Measurements from ENCODE around the gene TTC27.

TTC27 gene

GRCh38 chr2:32805104-32806095 is 177.6 kb downstream of the TTC27 start:
- no peak for TF ChIP-seq TARDBP (IDR thresholded peaks at IDR 0.05)
- no peak for TF ChIP-seq NFRKB (IDR thresholded peaks at IDR 0.05)
- no peak for TF ChIP-seq ZNF384 (IDR thresholded peaks at IDR 0.05)
- no peak for TF ChIP-seq SP1 (IDR thresholded peaks at IDR 0.05)
- no peak for TF ChIP-seq LEF1 (IDR thresholded peaks at IDR 0.05; ENCODE audit: borderline replicate concordance)
- TF ChIP-seq SUZ12 (IDR thresholded peaks at IDR 0.05): no peak
- no peak for TF ChIP-seq ARNT (IDR thresholded peaks at IDR 0.05)
- no peak for TF ChIP-seq FOXA1 (IDR thresholded peaks at IDR 0.05)
- TF ChIP-seq L3MBTL2 (conservative IDR thresholded peaks at IDR 0.05): no peak
- TF ChIP-seq ELF4 (IDR thresholded peaks at IDR 0.05): no peak
- no peak for TF ChIP-seq HDGF (IDR thresholded peaks at IDR 0.05; ENCODE audit: borderline replicate concordance)
- DNase-seq (ENCODE audit: extremely low spot score): no peak
- ChIA-PET CTCF (interaction anchor here (1.1 kb wide), 1 partner anchor 778 kb away, joined by 3 read pairs; no protein-coding TSS in a partner anchor), POLR2A (no interaction called here)

GRCh38 chr2:32806857-32807256 is 179.0 kb downstream of the TTC27 start:
- no peak for TF ChIP-seq ELF4 (IDR thresholded peaks at IDR 0.05)
- CTCF ChIA-PET: no interaction called here
- POLR2A ChIA-PET: no interaction called here
- DNase-seq (ENCODE audit: extremely low spot score): no peak

- ChIA-PET POLR2A (no interaction called here), CTCF (no interaction called here)
- no peak for DNase-seq (ENCODE audit: extremely low spot score)
- no peak for TF ChIP-seq ZNF384 (IDR thresholded peaks at IDR 0.05)
- TF ChIP-seq HDGF (IDR thresholded peaks at IDR 0.05; ENCODE audit: borderline replicate concordance): no peak
- no peak for TF ChIP-seq PKNOX1 (IDR thresholded peaks at IDR 0.05)
- no peak for TF ChIP-seq BHLHE40 (IDR thresholded peaks at IDR 0.05; ENCODE audit: borderline replicate concordance)
- no peak for TF ChIP-seq FOXK2 (IDR thresholded peaks at IDR 0.05)
- TF ChIP-seq SUZ12 (IDR thresholded peaks at IDR 0.05): no peak
- no peak for TF ChIP-seq NFRKB (IDR thresholded peaks at IDR 0.05)
- no peak for TF ChIP-seq TARDBP (IDR thresholded peaks at IDR 0.05)
- no peak for TF ChIP-seq ELF4 (IDR thresholded peaks at IDR 0.05)
- no peak for TF ChIP-seq LEF1 (IDR thresholded peaks at IDR 0.05; ENCODE audit: borderline replicate concordance)
- TF ChIP-seq ARNT (IDR thresholded peaks at IDR 0.05): no peak
- no peak for TF ChIP-seq SP1 (IDR thresholded peaks at IDR 0.05)
- no peak for TF ChIP-seq L3MBTL2 (conservative IDR thresholded peaks at IDR 0.05)
- TF ChIP-seq FOXM1 (IDR thresholded peaks at IDR 0.05; ENCODE audit: borderline replicate concordance): no peak
- TF ChIP-seq CTBP1 (IDR thresholded peaks at IDR 0.05; ENCODE audit: borderline replicate concordance): no peak
- TF ChIP-seq FOXA1 (IDR thresholded peaks at IDR 0.05): no peak
These were observed 179.8 kb downstream of the TTC27 start for GRCh38 chr2:32807662-32808061.

GRCh38 chr2:32810909-32811495 is 183.2 kb downstream of the TTC27 start:
- ChIA-PET CTCF (no interaction called here), POLR2A (no interaction called here)

GRCh38 chr2:32811696-32812095 is 183.8 kb downstream of the TTC27 start:
- TF ChIP-seq ARNT (IDR thresholded peaks at IDR 0.05) (no peak), NFRKB (IDR thresholded peaks at IDR 0.05) (no peak), BHLHE40 (IDR thresholded peaks at IDR 0.05; ENCODE audit: borderline replicate concordance) (no peak), SP1 (IDR thresholded peaks at IDR 0.05) (no peak), L3MBTL2 (conservative IDR thresholded peaks at IDR 0.05) (no peak)
- no peak for DNase-seq (ENCODE audit: extremely low spot score)
- ChIA-PET POLR2A (no interaction called here), CTCF (no interaction called here)

More at GRCh38 chr2:32810909-32811495, 183.2 kb downstream of the TTC27 start:
- DNase-seq (ENCODE audit: extremely low spot score): no peak
- TF ChIP-seq PKNOX1 (IDR thresholded peaks at IDR 0.05) (no peak), SP1 (IDR thresholded peaks at IDR 0.05) (no peak), LEF1 (IDR thresholded peaks at IDR 0.05; ENCODE audit: borderline replicate concordance) (no peak), FOXK2 (IDR thresholded peaks at IDR 0.05) (no peak), ZNF384 (IDR thresholded peaks at IDR 0.05) (no peak), TARDBP (IDR thresholded peaks at IDR 0.05) (no peak), SUZ12 (IDR thresholded peaks at IDR 0.05) (no peak), HDGF (IDR thresholded peaks at IDR 0.05; ENCODE audit: borderline replicate concordance) (no peak), BHLHE40 (IDR thresholded peaks at IDR 0.05; ENCODE audit: borderline replicate concordance) (no peak), ARNT (IDR thresholded peaks at IDR 0.05) (no peak), ELF4 (IDR thresholded peaks at IDR 0.05) (no peak), FOXA1 (IDR thresholded peaks at IDR 0.05) (no peak), FOXM1 (IDR thresholded peaks at IDR 0.05; ENCODE audit: borderline replicate concordance) (no peak), L3MBTL2 (conservative IDR thresholded peaks at IDR 0.05) (no peak), NFRKB (IDR thresholded peaks at IDR 0.05) (no peak), CTBP1 (IDR thresholded peaks at IDR 0.05; ENCODE audit: borderline replicate concordance) (no peak)

GRCh38 chr2:32812316-32812715 is 184.5 kb downstream of the TTC27 start:
- ChIA-PET CTCF (no interaction called here), POLR2A (no interaction called here)
- TF ChIP-seq ARNT (IDR thresholded peaks at IDR 0.05) (no peak), NFRKB (IDR thresholded peaks at IDR 0.05) (no peak), LEF1 (IDR thresholded peaks at IDR 0.05; ENCODE audit: borderline replicate concordance) (no peak), FOXK2 (IDR thresholded peaks at IDR 0.05) (no peak), TARDBP (IDR thresholded peaks at IDR 0.05) (no peak), HDGF (IDR thresholded peaks at IDR 0.05; ENCODE audit: borderline replicate concordance) (no peak), FOXA1 (IDR thresholded peaks at IDR 0.05) (no peak), SP1 (IDR thresholded peaks at IDR 0.05) (no peak), CTBP1 (IDR thresholded peaks at IDR 0.05; ENCODE audit: borderline replicate concordance) (no peak), FOXM1 (IDR thresholded peaks at IDR 0.05; ENCODE audit: borderline replicate concordance) (no peak)
- no peak for DNase-seq (ENCODE audit: extremely low spot score)

All from HEK293T (cell line).